Measurements from ENCODE around the gene BDKRB2.
"Not testable (repeated sequence)": the region's sequence is repeated elsewhere in the genome, so short reads cannot be mapped to it uniquely, and the experiment has no call there.

Gene BDKRB2

DNA sequence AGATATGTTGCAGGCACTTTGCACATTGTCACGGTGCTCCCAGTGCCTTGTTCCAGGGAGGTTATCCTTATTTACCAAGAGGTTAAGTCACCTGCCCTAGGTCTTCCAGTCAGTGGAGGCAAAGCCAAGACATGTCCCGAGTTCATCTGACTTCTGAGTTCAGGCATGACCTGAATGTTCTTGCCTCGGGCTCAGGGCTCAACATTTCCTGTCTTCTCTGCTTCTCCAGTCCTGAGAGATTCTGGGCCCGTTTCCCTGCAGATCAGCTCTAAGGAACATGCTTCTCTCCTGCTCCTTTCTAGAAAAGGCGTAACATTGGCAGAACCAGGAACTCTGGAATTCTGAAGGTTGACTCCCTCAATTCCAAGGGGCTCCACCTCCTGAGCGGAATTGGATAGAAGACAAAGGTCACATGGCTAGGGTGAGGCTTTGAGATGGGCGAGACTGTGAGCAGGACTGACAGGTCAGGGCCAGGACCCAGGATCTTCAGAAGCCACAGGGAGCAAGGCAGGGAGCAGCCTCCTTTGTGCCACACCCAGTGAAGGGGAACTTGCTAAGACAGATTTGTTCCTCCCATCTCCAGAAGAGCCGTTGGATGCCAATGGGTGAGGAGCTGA, 19.9 kb downstream of the BDKRB2 start:
- DNase-seq (ENCODE audit: low spot score), result no peak

DNA sequence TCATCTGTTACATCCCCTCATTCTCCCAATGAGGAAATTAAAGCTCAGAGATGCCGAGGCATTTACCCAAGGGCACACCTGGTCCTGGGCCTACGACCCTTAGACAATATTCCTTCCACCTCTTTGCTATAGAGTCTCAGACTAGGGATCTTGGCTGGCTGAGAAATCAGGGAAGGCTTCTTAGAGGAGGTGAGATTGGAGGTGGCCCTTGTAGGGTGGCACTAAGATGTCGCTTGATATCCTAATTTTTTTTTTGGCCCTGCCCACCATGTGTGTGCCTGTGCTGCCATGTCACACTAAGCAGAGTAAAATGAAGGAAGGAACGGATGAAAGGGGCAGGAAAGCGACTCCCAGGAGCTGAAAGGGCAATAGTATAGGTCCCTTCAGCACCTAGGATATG, 20.6 kb downstream of the BDKRB2 start:
- no peak for DNase-seq (ENCODE audit: low spot score)

DNA sequence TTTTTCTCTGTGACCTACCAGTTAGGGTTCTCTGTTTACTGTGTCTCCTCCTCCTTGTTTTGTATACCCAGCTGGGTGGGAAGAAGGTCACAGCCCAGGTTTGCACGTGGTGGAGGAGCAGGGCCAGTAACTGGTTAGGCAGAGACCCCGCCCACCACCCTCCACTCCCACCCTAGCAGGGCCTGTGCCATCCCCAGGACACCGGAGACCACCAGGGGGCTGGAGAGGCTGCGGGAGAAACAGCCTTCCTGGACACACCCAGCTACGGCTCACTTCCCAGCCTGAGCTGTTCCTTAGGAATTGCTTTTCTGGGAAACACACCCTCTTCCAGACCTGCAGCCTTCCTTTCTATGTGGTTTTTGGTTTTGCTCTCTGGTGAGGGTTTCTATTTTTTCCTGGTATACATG, 21.1 kb downstream of the BDKRB2 start:
- DNase-seq (ENCODE audit: low spot score), result peak; percentile 43

DNA sequence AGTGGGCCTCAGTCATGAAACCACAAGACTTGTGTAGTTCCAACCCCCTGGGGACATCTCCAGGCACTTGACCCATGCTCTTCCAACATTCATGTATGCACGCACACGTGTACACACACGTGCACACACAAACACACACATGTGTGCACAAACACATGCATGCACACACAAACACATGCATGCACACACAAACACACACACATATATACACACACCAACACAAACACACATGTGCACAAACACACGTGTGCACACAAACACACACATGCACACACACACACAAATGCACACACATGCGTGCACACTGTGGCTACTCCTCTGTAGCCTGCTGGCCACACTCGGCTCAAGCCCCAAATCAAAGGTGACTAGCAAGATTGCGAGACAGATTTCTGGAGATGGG, 22.8 kb downstream of the BDKRB2 start:
- DNase-seq (ENCODE audit: low spot score), result no peak

- DNase-seq (ENCODE audit: low spot score), result no peak
These were observed 24.7 kb downstream of the BDKRB2 start for GRCh38 chr14:96229315-96229714.

GRCh38 chr14:96231056-96231455, 26.4 kb downstream of the BDKRB2 start:
- no peak for DNase-seq (ENCODE audit: low spot score)

DNA sequence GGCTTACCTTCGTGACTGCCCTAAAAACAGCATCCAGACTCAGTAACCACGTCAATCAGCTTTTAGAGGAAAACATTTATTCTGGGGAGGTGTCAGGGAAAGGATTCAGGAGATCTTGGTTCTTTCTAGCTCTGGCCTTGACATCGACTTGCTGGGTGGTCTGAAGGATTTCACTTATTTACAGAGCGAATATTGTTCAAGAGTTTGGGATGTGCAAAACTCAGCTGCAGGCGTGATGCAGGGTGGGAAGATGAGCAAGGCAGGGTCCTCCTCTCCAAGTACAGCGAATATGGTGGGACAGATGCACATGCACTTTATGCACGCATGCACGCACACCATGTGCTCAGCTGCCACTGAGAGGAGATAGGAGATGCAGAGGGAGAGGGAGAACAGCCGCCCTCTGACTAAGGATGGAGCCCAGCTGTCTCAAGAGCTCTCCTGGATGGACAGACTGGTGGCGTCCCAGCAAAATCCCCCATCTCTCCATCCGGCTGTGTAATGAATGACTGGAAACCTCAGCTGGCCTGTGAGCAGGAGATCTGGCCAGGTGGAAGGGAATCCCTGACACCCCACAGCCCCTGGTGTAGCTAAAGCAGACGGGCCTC, 27.0 kb downstream of the BDKRB2 start:
- no peak for DNase-seq (ENCODE audit: low spot score)

GRCh38 chr14:96232506-96232905, 27.9 kb downstream of the BDKRB2 start:
- DNase-seq (ENCODE audit: low spot score), result no peak

DNA sequence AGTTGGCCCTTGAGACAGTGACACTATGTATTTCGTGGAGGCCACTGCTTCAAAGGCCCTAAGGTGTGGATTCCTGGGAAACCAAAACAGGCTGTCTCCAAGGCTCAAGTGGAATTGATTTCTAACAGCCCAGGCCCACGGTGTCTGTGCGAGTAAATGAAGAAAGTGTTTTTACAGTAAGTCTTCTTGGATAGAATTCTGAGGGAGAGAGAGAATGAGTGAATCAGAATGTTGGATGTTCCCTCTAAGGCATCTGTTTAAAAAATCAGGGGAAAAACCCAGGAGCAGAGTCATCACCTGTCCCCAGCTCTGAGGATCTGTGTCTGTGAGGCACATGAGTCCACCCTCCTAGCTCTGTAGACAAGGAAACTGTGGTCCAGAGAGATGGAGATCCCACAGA, 29.0 kb downstream of the BDKRB2 start:
- no peak for DNase-seq (ENCODE audit: low spot score)

GRCh38 chr14:96235426-96235825, 30.8 kb downstream of the BDKRB2 start:
- no peak for DNase-seq (ENCODE audit: low spot score)

GRCh38 chr14:96237641-96238040, 33.0 kb downstream of the BDKRB2 start:
- no peak for DNase-seq (ENCODE audit: low spot score)

- no peak for DNase-seq (ENCODE audit: low spot score)
These were observed 34.1 kb downstream of the BDKRB2 start for GRCh38 chr14:96238676-96239265.

GRCh38 chr14:96239711-96240141, 35.1 kb downstream of the BDKRB2 start:
- DNase-seq (ENCODE audit: low spot score), result no peak

- DNase-seq (ENCODE audit: low spot score), result no peak
These were observed 36.0 kb downstream of the BDKRB2 start for GRCh38 chr14:96240641-96241040.

GRCh38 chr14:96242126-96242525, 37.5 kb downstream of the BDKRB2 start:
- DNase-seq (ENCODE audit: low spot score), result no peak

DNA sequence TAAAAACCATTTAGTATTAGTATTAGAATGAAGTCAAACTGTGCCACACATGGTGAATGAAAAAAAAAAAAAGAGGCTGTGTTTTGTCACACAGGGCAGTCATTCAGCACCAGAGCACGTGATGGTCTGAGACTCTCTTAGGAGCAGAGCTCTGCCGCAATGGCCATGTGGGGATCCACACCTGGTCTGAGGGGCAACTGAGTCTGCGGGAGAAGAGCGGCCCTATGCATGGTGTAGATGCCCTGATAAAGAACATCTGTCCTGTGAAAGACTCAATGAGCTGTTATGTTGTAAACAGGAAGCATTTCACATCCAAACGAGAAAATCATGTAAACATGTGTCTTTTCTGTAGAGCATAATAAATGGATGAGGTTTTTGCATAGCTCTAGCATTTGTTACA, 39.1 kb downstream of the BDKRB2 start:
- no peak for DNase-seq (ENCODE audit: low spot score)

GRCh38 chr14:96245074-96245473, 40.4 kb downstream of the BDKRB2 start:
- DNase-seq (ENCODE audit: low spot score), result not testable (repeated sequence)

DNA sequence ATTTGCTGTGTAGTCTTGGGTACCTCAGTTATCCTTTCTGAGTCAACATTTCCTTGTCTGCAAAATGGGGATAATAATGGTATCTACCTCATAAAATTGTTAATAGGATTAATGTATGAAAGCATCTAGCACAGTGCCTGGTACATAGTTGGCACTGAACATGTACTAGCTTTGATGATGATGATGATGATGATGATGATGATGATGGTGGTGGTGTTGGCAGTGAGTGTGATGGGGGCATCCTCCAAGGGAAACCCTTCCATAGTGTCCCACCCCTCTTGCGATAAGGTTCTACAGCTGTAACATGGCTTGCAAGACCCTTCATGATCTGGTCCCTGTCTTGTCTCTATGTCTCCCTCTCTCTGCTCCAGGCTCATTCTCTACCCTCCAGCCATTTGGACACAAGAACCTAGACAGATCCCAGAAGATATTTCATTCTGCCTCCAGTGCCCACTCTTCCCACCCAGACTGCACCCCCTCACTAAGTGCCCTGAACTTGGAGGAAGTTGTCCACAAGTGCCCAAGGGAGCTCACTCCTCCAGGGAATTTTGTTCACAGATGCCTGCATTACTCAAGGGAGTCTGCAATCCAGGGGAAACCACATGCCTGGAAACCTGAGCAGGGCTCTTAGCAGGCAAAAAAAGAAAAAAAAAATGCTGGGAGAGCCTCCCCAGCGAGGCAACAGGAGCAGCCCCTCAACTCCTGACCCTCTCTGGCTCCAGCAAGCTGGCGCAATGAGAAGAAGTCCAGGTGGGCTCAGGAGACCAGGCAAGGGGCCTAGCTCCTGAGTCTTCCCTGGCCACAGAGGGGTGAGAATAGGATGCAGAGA, 41.3 kb downstream of the BDKRB2 start:
- DNase-seq (ENCODE audit: low spot score), result no peak

DNA sequence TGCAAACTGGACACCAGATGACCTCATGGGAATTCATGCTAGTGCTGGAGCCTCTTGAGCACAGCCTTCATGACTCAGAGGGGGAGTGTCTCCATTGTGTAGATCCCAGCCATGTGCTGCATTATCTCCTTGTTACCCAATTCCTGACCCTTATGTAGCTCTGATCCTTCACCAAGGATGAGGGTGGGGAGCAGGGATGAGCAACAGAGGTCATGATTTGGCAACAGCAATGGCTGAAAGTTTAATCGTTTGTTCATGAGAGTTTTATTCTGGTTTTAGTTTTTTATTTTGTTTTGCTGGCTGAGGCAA, 41.9 kb downstream of the BDKRB2 start:
- DNase-seq (ENCODE audit: low spot score), result no peak

- no peak for DNase-seq (ENCODE audit: low spot score)
These were observed 42.4 kb downstream of the BDKRB2 start for GRCh38 chr14:96247031-96247430.

DNA sequence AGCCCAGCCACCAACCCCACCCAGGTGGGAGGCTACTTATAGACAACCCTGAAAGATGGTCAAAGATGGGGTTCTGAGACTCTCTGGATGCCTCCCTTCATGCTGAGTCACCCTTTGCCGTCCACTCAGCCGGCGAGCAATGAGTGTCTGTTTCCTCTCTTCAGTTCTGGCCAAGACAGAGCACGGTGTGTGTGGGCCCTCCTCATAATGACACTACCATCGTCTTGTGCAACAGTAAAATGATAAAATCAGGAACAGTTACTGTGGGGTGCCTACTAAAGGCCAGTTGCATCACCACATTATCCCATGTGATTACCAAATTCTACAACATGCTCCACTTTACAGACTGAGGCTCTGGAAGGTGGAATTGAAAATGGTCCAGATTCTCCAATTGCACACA, 44.4 kb downstream of the BDKRB2 start:
- no peak for DNase-seq (ENCODE audit: low spot score)

- no peak for DNase-seq (ENCODE audit: low spot score)
These were observed 45.8 kb downstream of the BDKRB2 start for GRCh38 chr14:96250485-96250884.

Measured in SK-N-DZ (cell line).